Measurements from ENCODE around the gene RASL10B. TPM values are rescaled to one million over a fixed set of nuclear protein-coding genes. Genes with fewer than 3 reads are reported as not detected.
"Not testable (repeated sequence)": the region's sequence is repeated elsewhere in the genome, so short reads cannot be mapped to it uniquely, and the experiment has no call there.

The RASL10B gene
- total RNA-seq, 1 donor from 2014 or later = 20.1 TPM

GRCh38 chr17:35750526-35751395, 19.3 kb downstream of the RASL10B start:
- Mint-ChIP-seq H3K36me3 (no peaks in the 10 kb centered on the region), H3K27me3 (ENCODE audit: low read depth) (peaks cover 36% of the 10 kb centered on the region), H3K9me3 (no peaks in the 10 kb centered on the region), H3K27ac (no peak overlapping the region), H3K4me1 (peaks cover 10% of the 10 kb centered on the region), H3K4me3 (no peak overlapping the region)
- DNase-seq (ENCODE audit: low spot score in 2 of 2, unreplicated experiment in 2 of 2) = no peak
- TF ChIP-seq CTCF (IDR thresholded peaks at IDR 0.05; ENCODE audit: unreplicated experiment) = no peak

- not testable (repeated sequence) for DNase-seq (ENCODE audit: low spot score in 2 of 2, unreplicated experiment in 2 of 2); H3K4me3 Mint-ChIP-seq; H3K36me3 Mint-ChIP-seq; H3K27ac Mint-ChIP-seq; H3K4me1 Mint-ChIP-seq; H3K9me3 Mint-ChIP-seq
- H3K27me3 Mint-ChIP-seq (ENCODE audit: low read depth) = peaks cover 31% of the 10 kb centered on the region
These were observed 20.1 kb downstream of the RASL10B start for GRCh38 chr17:35751541-35751940.

GRCh38 chr17:35752471-35752870, 21.0 kb downstream of the RASL10B start:
- no peak for TF ChIP-seq CTCF (IDR thresholded peaks at IDR 0.05; ENCODE audit: unreplicated experiment)
- DNase-seq (ENCODE audit: low spot score in 2 of 2, unreplicated experiment in 2 of 2) = no peak
- Mint-ChIP-seq H3K9me3 (no peaks in the 10 kb centered on the region), H3K36me3 (no peaks in the 10 kb centered on the region), H3K4me1 (peaks cover 10% of the 10 kb centered on the region), H3K4me3 (no peak overlapping the region), H3K27ac (no peak overlapping the region), H3K27me3 (ENCODE audit: low read depth) (peaks cover 29% of the 10 kb centered on the region)

GRCh38 chr17:35752945-35753764, 21.7 kb downstream of the RASL10B start, which contains the start of gene GAS2L2:
Gene GAS2L2 (minus strand): TSS chr17:35753239. CDS start chr17:35752850, 389 bp downstream.
- Mint-ChIP-seq H3K9me3 (no peaks in the 10 kb centered on the region), H3K27ac (no peak within 1 kb of the TSS), H3K4me3 (no peak within 1 kb of the TSS), H3K4me1 (peaks cover 10% of the 10 kb centered on the region), H3K27me3 (ENCODE audit: low read depth) (peaks cover 29% of the 10 kb centered on the region), H3K36me3 (no peaks in the 10 kb centered on the region)
- no peak for TF ChIP-seq CTCF (IDR thresholded peaks at IDR 0.05; ENCODE audit: unreplicated experiment)
- DNase-seq (ENCODE audit: low spot score in 2 of 2, unreplicated experiment in 2 of 2) = no peak

- no peaks in the 10 kb centered on the region for H3K27me3 Mint-ChIP-seq (ENCODE audit: low read depth)
- no peaks in the 10 kb centered on the region for H3K36me3 Mint-ChIP-seq
- DNase-seq (ENCODE audit: low spot score in 2 of 2, unreplicated experiment in 2 of 2) = no peak
- H3K27ac Mint-ChIP-seq = no peak overlapping the region
- no peaks in the 10 kb centered on the region for H3K4me1 Mint-ChIP-seq
- H3K4me3 Mint-ChIP-seq = no peak overlapping the region
- TF ChIP-seq CTCF (IDR thresholded peaks at IDR 0.05; ENCODE audit: unreplicated experiment) = no peak
- no peaks in the 10 kb centered on the region for H3K9me3 Mint-ChIP-seq
These were observed 25.8 kb downstream of the RASL10B start for GRCh38 chr17:35757243-35757642.

- TF ChIP-seq CTCF (IDR thresholded peaks at IDR 0.05; ENCODE audit: unreplicated experiment) = no peak
- Mint-ChIP-seq H3K27ac (no peak within 1 kb of the TSS), H3K27me3 (ENCODE audit: low read depth) (no peaks in the 10 kb centered on the region), H3K9me3 (no peaks in the 10 kb centered on the region), H3K4me1 (peaks cover 7% of the 10 kb centered on the region), H3K4me3 (no peak within 1 kb of the TSS), H3K36me3 (no peaks in the 10 kb centered on the region)
- no peak for DNase-seq (ENCODE audit: low spot score in 2 of 2, unreplicated experiment in 2 of 2)
These were observed 29.1 kb downstream of the RASL10B start, which contains the start of gene C17orf50 for GRCh38 chr17:35760587-35760986. Gene C17orf50 (plus strand): TSS chr17:35760887. CDS start chr17:35760942, 55 bp downstream.

Measured in mesothelial cell of epicardium (in vitro differentiated cells).